Spleen (tissue), 7 donors: Measurements from ENCODE around the gene SPRED1.

Experiments used
- CTCF ChIP-seq, 11 experiments: fragments of 200-600 bp in 7 of 11; fragments of 450-650 bp in 4 of 11; sonication (generic) in 4 of 11; IDR thresholded peaks in 8 of 11; conservative IDR thresholded peaks in 3 of 11; 1 replicate in 7 of 11; 2 replicates in 4 of 11; pipeline versions ENCODE4 v1.4.0 to v1.8.0; 2016 to 2021; ENCODE audit warnings: antibody characterized with exemption in 11 of 11, inconsistent platforms in 4 of 11, mild to moderate bottlenecking in 1 of 11
- POLR2A ChIP-seq, 3 donors: fragments of 450-650 bp; IDR thresholded peaks; one replicate each; pipeline ENCODE4 v1.5.1; 2017; ENCODE audit warnings: antibody characterized with exemption in 3 of 3, mild to moderate bottlenecking in 1 of 3
- donor health status: DM: no; HTN: no; CAD: no; lungs with moderate emphysema.
- donor health status: DM: no; HTN: no; CAD: no.
- donor health status: DM: no; HTN: no; CAD: no.

GRCh38 chr15:38369936-38370478 lies 117.4 kb downstream of the SPRED1 start:
- TF ChIP-seq CTCF (IDR thresholded peaks at IDR 0.05 in 8 of 11, conservative IDR thresholded peaks at IDR 0.05 in 3 of 11) (no peak), POLR2A (IDR thresholded peaks at IDR 0.05) (no peak)
